ENCODE results near the gene KCTD15.

DNA sequence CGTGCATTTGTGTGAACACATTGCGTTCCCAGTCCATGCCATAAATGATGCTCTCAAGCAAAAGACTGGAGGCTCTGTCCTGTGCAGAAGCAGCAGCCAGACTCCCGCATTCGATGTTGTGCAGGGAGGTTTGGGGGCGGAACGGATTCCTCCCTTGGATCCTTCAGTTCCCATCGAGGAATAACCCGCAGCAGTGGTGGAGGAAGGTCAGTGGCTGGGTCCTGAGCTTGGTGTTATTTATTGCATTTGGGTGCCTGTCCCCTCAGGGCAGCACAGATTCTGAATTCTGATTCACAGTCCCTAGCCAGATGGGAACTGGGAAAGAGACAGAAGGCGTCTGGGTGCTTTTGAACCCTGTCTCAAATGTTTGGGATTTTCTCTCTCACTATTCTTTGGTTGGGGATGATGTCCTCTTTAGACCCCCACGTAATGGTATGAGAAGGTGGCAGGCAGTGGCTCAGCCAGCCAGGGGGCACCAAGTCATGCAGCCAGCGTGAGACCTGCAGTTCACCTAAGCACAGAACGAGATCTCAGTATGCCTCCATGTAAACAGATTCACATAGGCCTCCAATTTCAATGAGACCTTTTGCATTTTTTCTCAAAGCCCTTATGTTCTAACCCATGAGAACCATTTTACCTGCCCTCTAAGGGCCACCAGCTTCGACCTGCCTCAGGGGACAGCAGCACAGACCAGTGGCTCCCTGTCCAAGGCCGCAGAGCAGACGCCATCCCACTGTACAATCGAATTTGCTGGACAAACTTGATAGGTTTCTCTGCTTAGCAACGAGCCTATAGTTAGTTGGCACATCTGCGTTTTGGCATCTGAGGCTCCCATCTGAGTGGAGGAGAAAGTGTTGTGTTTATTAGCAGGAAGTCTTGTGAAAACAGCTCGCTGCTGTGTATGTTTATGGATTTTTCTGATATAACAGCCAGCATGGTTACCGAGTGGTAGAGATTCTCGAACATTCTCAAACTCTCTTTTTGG lies 17.8 kb downstream of the KCTD15 start:
- TF ChIP-seq POLR2AphosphoS5 (IDR thresholded peaks at IDR 0.05; ENCODE audit: low read depth, low read length): no peak
- TF ChIP-seq TAF1 (IDR thresholded peaks at IDR 0.05; ENCODE audit: borderline replicate concordance, insufficient read depth, low read length): no peak

Data from PFSK-1 (cell line).